DMS79 treated with DMSO at 0.1 percent for 48 hours (cell line): ENCODE measurements around the gene HES3.

Source experiments
- DNase-seq: peaks from one replicate; lab custom pipeline; 2025; lab: John Stamatoyannopoulos, UW

HES3 gene

GRCh38 chr1:6245869-6246496 lies 2.0 kb downstream of the HES3 start:
- peak; percentile 90 for DNase-seq

GRCh38 chr1:6246497-6247467 lies 2.8 kb downstream of the HES3 start:
- DNase-seq = peak; percentile 82

GRCh38 chr1:6247651-6248050 lies 3.7 kb downstream of the HES3 start:
- DNase-seq = no peak

GRCh38 chr1:6248161-6248776 lies 4.3 kb downstream of the HES3 start:
- DNase-seq = no peak

GRCh38 chr1:6248932-6249738 lies 5.2 kb downstream of the HES3 start:
- no peak for DNase-seq

GRCh38 chr1:6249739-6250689 lies 6.0 kb downstream of the HES3 start:
- no peak for DNase-seq

GRCh38 chr1:6251233-6251632 lies 7.3 kb downstream of the HES3 start:
- no peak for DNase-seq

GRCh38 chr1:6251681-6252373 lies 7.8 kb downstream of the HES3 start:
- DNase-seq = no peak

- no peak for DNase-seq
Observed at GRCh38 chr1:6252374-6252710, 8.4 kb downstream of the HES3 start.

- no peak for DNase-seq
Observed at GRCh38 chr1:6253380-6253779, 9.4 kb downstream of the HES3 start.

GRCh38 chr1:6254691-6255090 lies 10.7 kb downstream of the HES3 start:
- no peak for DNase-seq

- DNase-seq = no peak
Observed at GRCh38 chr1:6256645-6257044, 12.7 kb downstream of the HES3 start.

- no peak for DNase-seq
Observed at GRCh38 chr1:6257541-6258069, 13.6 kb downstream of the HES3 start.

GRCh38 chr1:6258675-6259074 lies 14.7 kb downstream of the HES3 start:
- DNase-seq = no peak

- peak; percentile 56 for DNase-seq
Observed at GRCh38 chr1:6259491-6260362, 15.7 kb downstream of the HES3 start.

- DNase-seq = no peak
Observed at GRCh38 chr1:6260433-6260934, 16.5 kb downstream of the HES3 start.

- DNase-seq = peak; percentile 34
Observed at GRCh38 chr1:6260961-6261614, 17.1 kb downstream of the HES3 start, which contains the start of gene GPR153. TSS of gene GPR153 (minus strand) at chr1:6261098. CDS start at chr1:6254905, 6,193 bp downstream.

GRCh38 chr1:6261615-6261995 lies 17.6 kb downstream of the HES3 start:
- DNase-seq = peak; percentile 34
